HG03135 (cell line): ENCODE results near the gene SND1.
"Not testable (repeated sequence)": the region's sequence is repeated elsewhere in the genome, so short reads cannot be mapped to it uniquely, and the experiment has no call there.

Source experiments
- ATAC-seq: cut with Tn5 transposase; IDR thresholded peaks from one replicate; pipeline ENCODE4 v1.9.1; 2021; ENCODE audit warnings: mild to moderate bottlenecking, moderate library complexity; ENCODE audit not compliant: unreplicated experiment

The SND1 gene

GRCh38 chr7:127900732-127901685 is 249.0 kb downstream of the SND1 start:
- ATAC-seq: peak; percentile 48

GRCh38 chr7:127901895-127902703 is 250.1 kb downstream of the SND1 start:
- peak; percentile 38 for ATAC-seq

DNA sequence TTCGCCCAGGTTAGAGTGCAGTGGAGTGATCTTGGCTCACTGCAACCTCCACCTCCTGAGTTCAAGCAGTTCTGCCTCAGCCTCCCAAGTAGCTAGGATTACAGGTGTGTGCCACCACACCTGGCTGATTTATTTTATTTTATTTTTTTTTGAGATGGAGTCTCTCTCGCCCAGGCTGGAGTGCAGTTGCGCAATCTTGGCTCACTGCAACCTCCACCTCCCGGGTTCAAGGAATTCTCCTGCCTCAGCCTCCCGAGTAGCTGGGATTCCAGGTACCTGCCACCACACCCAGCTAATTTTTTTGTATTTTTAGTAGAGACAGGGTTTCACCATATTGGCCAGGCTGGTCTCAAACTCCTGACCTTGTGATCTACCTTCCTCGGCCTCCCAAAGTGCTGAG is 250.8 kb downstream of the SND1 start:
- not testable (repeated sequence) for ATAC-seq

DNA sequence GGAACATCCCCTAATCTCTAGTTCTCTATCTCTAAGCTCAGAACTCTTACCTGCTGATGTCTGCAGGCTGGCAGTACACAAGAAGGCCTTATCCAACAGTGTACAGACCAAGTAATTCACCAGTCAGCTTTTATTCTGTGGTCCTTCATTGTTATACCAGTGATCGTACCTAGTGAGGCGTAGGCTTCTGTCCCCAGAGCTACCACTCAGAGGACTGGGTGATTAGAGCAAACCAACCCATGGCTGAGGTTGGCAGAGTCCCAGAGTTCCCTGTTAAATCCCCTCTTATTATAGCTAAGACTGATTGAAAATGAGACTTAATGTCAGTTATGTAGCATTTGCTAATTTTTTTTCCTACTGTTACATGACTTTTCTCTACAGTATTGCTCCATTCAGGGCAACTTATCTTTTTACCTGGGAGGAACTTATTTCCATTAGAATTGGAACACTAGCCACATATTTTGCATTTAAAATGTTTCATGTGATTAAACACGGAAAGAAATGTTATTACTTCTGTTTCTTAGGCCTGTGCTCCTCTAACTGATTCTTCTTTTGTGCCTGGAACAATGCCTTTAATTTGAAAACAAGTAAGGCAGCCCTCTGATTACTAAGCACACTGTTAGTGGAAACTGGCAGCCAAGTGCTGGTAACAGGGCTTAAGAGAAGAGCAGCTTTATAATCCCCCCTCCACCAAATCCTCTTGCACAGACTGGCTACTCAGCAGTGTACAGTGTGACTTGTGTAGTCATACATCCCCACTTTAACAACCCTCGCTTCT is 252.1 kb downstream of the SND1 start:
- ATAC-seq: no peak

- ATAC-seq: no peak
Observed at GRCh38 chr7:127904670-127904985, 252.6 kb downstream of the SND1 start.

DNA sequence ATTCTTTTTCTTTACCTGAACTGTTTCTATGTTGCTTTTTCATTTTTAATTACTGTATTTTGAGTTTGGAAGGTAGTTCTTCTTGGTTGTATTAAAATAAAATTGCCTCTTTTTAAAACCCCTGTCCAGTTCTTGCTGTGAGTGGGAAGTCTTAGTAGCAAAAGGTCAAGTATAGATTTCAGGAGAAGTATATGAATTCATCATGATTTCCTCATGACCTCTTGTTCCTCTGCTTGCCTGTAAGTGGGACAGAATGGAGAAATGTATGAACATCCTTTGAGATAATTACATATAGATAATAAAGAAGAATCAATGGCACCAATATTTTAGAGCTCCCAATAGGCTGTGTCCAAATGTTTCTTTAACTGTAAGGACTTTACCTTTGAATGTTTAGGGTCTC is 253.0 kb downstream of the SND1 start:
- no peak for ATAC-seq

DNA sequence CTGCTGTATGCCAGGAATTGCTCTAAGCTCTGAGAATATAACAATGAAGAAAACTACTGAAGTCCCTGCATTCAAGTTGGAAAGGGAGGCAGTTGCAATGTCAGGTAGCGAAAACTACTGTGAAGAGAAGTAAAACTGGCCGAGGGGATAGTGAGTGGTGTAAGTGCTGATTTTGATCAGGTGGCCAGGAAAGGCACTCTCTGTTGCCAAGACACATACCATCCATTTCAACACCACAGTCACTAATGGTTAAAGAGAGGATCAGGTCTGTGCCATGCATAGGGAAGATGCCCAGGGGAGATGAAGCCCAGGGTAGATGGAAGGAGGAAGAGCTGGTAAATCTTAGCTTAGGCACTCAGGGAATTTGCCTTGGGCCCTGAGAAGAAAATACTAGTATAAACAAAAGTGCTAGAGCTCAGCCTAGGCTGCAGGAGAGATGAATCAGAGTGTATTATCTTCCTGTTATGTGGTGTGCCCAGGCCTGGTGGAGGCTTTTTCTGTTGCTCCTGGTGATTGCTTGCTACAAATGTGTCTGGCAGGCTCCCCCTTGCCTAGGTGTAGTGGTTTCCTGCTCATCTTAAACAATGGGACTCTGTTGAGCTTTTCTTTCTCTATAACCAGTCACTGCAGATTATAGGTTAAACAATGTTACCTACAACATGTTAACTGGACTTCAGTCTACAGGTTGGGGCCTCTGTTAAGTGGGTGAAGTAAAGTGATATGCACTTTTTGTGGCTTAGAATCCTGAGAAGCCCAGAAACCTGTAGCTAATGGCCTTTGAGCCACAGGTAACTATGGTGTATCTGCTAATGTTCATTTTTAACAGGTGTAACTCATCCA is 253.7 kb downstream of the SND1 start:
- ATAC-seq: no peak

GRCh38 chr7:127907110-127908040 is 255.4 kb downstream of the SND1 start:
- no peak for ATAC-seq

- ATAC-seq: no peak
Observed at GRCh38 chr7:127908430-127909258, 256.6 kb downstream of the SND1 start.

DNA sequence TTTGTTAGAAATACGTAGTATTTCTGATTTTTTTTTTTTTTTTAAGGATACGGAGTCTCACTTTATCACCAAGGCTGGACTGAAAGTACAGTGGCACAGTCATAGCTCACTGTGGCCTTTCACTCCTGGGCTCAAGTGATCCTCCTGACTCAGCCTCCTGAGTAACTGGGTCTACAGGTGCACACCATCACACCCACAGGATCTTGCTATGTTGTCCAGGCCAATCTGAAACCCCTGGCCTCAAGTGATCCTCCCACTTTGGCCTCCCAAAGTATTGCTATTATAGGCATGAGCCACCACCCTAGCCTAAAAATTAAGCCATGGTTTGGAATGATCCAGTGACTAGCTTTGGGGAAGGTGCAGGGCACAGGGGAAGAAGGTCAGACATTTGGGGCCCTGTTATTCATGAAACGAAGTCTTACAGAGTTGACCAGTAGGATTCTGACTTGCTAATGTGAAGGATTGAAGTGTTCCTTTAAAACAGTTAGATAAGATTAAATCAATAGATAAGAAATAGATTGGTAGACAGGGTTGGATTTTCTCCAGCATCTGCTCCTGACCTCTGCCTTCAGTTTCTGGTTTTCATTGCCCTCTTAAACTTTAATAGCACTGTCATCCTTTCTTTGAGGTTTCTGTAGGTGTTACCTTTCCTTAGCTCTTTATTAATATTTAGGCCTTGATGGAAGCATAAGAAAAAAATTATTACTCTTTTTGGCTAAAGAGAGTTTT is 257.6 kb downstream of the SND1 start:
- no peak for ATAC-seq

GRCh38 chr7:127910670-127911069 is 258.7 kb downstream of the SND1 start:
- ATAC-seq: no peak

DNA sequence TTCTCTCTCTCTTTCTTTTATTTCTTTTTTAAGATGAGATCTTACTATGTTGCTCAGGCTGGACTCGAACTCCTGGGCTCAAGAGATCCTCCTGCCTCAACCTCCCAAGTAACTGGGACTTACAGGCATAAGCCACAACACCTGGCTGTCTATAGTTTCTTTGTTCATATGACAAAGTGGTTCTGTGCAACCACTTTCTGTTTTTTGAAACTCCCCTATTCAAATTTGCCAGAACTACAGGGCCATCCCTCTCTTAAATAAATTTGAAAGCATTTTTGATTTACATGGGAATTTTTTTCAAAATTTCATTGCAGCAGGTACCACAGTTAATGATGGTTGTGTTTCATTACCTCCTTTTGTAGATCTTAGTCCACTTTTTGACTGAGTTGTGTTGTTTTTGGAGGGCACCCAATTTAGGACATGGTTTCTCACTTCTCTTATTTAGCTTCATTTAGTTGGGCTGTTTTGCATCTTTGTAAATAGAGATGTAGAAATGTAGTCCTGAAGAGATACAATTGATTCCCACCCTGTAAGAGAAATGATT is 260.0 kb downstream of the SND1 start:
- peak; percentile 84 for ATAC-seq

DNA sequence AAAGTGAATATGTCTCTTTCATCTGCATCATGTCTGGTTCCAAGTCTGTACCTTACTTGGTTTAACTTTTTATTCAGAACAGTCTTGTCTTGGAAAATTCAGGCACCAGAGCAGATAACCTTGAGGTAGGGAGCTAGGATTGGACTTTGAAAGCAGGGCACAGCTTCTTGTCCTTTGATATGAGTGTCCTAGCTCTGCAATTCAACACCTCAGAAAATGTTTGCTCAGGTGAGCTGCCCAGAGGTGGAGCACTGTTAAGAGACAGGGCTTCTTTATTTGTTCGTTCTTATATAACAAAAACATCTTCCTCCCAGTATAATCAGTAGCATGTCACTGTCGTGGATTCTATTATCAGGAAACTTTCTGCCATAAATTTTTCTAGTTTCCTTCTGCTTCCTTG is 260.9 kb downstream of the SND1 start:
- no peak for ATAC-seq

DNA sequence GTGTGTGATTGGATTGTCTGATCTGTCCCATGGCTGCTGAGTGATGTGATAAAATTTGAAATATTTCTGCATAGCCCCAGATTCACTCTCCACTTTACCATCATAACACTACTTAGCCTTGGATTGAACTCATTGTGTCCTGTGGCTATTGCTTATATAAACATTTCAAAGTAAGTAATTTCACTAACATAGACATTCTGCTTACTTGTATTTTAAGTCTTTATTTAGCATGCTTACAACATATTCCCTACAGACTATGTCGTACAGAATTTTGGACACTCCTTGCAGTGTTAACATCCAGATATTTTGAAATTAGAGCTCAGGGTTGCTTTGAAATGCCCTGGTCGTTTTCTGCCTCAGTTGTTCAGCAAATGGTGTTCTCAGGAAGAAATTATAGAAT is 261.7 kb downstream of the SND1 start:
- ATAC-seq: no peak

DNA sequence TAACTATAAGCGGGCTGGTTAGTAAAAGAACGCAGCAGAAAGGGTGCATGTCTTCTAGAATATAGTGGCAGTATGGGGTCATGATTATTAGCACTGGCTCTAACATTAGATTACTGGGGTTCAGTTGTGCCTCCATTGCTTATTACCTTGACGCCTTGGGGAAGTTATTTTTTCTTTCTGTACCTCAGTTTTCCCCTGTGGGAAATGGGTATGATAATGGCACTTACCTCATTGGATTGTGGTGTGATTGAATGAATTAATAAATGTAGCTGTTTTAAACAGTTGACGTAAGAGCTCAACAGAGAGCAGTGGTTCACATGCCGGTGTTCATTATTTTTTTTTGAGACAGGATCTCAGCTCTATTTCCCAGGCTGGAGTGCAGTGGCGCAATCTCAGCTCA is 262.7 kb downstream of the SND1 start:
- ATAC-seq: no peak

- no peak for ATAC-seq
Observed at GRCh38 chr7:127916735-127917134, 264.7 kb downstream of the SND1 start.

DNA sequence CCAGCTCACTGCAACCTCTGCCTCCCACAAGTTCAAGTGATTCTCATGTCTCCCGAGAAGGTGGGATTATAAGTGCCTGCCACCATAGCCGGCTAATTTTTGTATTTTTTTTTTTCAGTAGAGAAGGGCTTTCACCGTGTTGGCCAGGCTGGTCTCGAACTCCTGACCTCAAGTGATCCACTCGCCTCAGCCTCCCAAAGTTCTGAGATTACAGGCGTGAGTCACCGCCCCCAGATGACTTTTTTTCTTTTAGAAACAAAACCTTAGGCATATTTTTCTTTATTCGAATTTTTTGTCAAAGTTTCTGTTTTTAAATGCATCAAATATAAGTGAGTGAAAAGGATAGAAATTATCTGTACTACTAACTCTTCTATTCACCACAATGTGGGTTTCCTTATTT is 266.1 kb downstream of the SND1 start:
- ATAC-seq: no peak
